Colon (tissue), 2 donors: ENCODE data around the gene CREB3L1.
"Not testable (repeated sequence)": the region's sequence is repeated elsewhere in the genome, so short reads cannot be mapped to it uniquely, and the experiment has no call there.

Source experiments
- FAIRE-seq: peaks from 2 replicates; lab custom pipeline; 2012; peaks lifted over from hg19 to GRCh38; lab: Jason Lieb, UNC
- donor health status: control.
- donor health status: control.

The CREB3L1 gene

GRCh38 chr11:46248289-46249102 lies 29.0 kb upstream of the CREB3L1 start:
- FAIRE-seq, result no peak

- no peak for FAIRE-seq
Measured at GRCh38 chr11:46249103-46249937, 28.1 kb upstream of the CREB3L1 start.

GRCh38 chr11:46249938-46250744 lies 27.3 kb upstream of the CREB3L1 start:
- no peak for FAIRE-seq

GRCh38 chr11:46250745-46251052 lies 26.8 kb upstream of the CREB3L1 start:
- no peak for FAIRE-seq

GRCh38 chr11:46251954-46252353 lies 25.5 kb upstream of the CREB3L1 start:
- FAIRE-seq, result no peak

GRCh38 chr11:46252373-46252914 lies 25.0 kb upstream of the CREB3L1 start:
- no peak for FAIRE-seq

- FAIRE-seq, result no peak
Measured at GRCh38 chr11:46253258-46254132, 24.0 kb upstream of the CREB3L1 start.

GRCh38 chr11:46254133-46254491 lies 23.4 kb upstream of the CREB3L1 start:
- FAIRE-seq, result no peak

- FAIRE-seq, result no peak
Measured at GRCh38 chr11:46256540-46257001, 20.9 kb upstream of the CREB3L1 start.

- not testable (repeated sequence) for FAIRE-seq
Measured at GRCh38 chr11:46259347-46259746, 18.1 kb upstream of the CREB3L1 start.

- no peak for FAIRE-seq
Measured at GRCh38 chr11:46259971-46260560, 17.4 kb upstream of the CREB3L1 start.

GRCh38 chr11:46263120-46263519 lies 14.3 kb upstream of the CREB3L1 start:
- FAIRE-seq, result no peak

- FAIRE-seq, result no peak
Measured at GRCh38 chr11:46264030-46264429, 13.4 kb upstream of the CREB3L1 start.

- FAIRE-seq, result no peak
Measured at GRCh38 chr11:46264976-46265375, 12.5 kb upstream of the CREB3L1 start.

- FAIRE-seq, result no peak
Measured at GRCh38 chr11:46265764-46266163, 11.7 kb upstream of the CREB3L1 start.

- no peak for FAIRE-seq
Measured at GRCh38 chr11:46267930-46268329, 9.5 kb upstream of the CREB3L1 start.

GRCh38 chr11:46270684-46271083 lies 6.8 kb upstream of the CREB3L1 start:
- FAIRE-seq, result no peak

GRCh38 chr11:46271407-46271806 lies 6.1 kb upstream of the CREB3L1 start:
- FAIRE-seq, result no peak

GRCh38 chr11:46271875-46272815 lies 5.3 kb upstream of the CREB3L1 start:
- FAIRE-seq, result no peak
